ENCODE data around the gene KRT16. TPM values are rescaled to one million over a fixed set of nuclear protein-coding genes. Genes with fewer than 3 reads are reported as not detected.
"Not testable (repeated sequence)": the region's sequence is repeated elsewhere in the genome, so short reads cannot be mapped to it uniquely, and the experiment has no call there.

The KRT16 gene
- total RNA-seq, 1 donor from 2014 or later: 0.79 TPM

GRCh38 chr17:41628073-41628370, 15.5 kb upstream of the KRT16 start:
- not testable (repeated sequence) for FAIRE-seq; H3K4me1 ChIP-seq (ENCODE audit: insufficient read depth, low read length); H3K36me3 ChIP-seq (ENCODE audit: insufficient read depth, low read length); H3K27me3 ChIP-seq (ENCODE audit: insufficient read depth, low read length); H3K27ac Mint-ChIP-seq (ENCODE audit: unreplicated experiment); H3K79me2 ChIP-seq (ENCODE audit: insufficient read depth, low read length); DNase-seq (ENCODE audit: low read depth); H3K36me3 Mint-ChIP-seq (ENCODE audit: low read depth, unreplicated experiment); H3K27ac ChIP-seq (ENCODE audit: low read depth, low read length); H3K4me3 ChIP-seq (ENCODE audit: insufficient read depth, low read depth, low read length); H3K9ac ChIP-seq (ENCODE audit: low read length); H3K4me2 ChIP-seq (ENCODE audit: low read length); H4K20me1 ChIP-seq (ENCODE audit: insufficient read depth, low read length); H3K4me1 Mint-ChIP-seq (ENCODE audit: low read depth, unreplicated experiment); H3K4me3 Mint-ChIP-seq (ENCODE audit: unreplicated experiment); H3K9me3 Mint-ChIP-seq (ENCODE audit: unreplicated experiment); H2AFZ ChIP-seq (ENCODE audit: low read depth, low read length); H3K9me3 ChIP-seq (ENCODE audit: insufficient read depth, low read depth, low read length)
- H3K27me3 Mint-ChIP-seq (ENCODE audit: low read depth, unreplicated experiment): peaks cover 16% of the 10 kb centered on the region

GRCh38 chr17:41627316-41628072, 14.9 kb upstream of the KRT16 start:
- Histone ChIP-seq H2AFZ (ENCODE audit: low read depth, low read length) (no peak overlapping the region), H3K27ac (ENCODE audit: low read depth, low read length) (no peak overlapping the region), H3K4me2 (ENCODE audit: low read length) (no peak overlapping the region), H3K4me3 (ENCODE audit: insufficient read depth, low read depth, low read length) (no peak overlapping the region), H3K27me3 (ENCODE audit: insufficient read depth, low read length) (peaks cover 4% of the 10 kb centered on the region), H3K4me1 (ENCODE audit: insufficient read depth, low read length) (peaks cover 3% of the 10 kb centered on the region), H3K36me3 (ENCODE audit: insufficient read depth, low read length) (no peaks in the 10 kb centered on the region), H4K20me1 (ENCODE audit: insufficient read depth, low read length) (no peaks in the 10 kb centered on the region), H3K9me3 (ENCODE audit: insufficient read depth, low read depth, low read length) (no peaks in the 10 kb centered on the region), H3K79me2 (ENCODE audit: insufficient read depth, low read length) (no peaks in the 10 kb centered on the region), H3K9ac (ENCODE audit: low read length) (no peak overlapping the region)
- Mint-ChIP-seq H3K9me3 (ENCODE audit: unreplicated experiment) (no peaks in the 10 kb centered on the region), H3K4me3 (ENCODE audit: unreplicated experiment) (no peak overlapping the region), H3K27me3 (ENCODE audit: low read depth, unreplicated experiment) (peaks cover 19% of the 10 kb centered on the region), H3K27ac (ENCODE audit: unreplicated experiment) (no peak overlapping the region), H3K4me1 (ENCODE audit: low read depth, unreplicated experiment) (peaks cover 6% of the 10 kb centered on the region), H3K36me3 (ENCODE audit: low read depth, unreplicated experiment) (no peaks in the 10 kb centered on the region)
- DNase-seq (ENCODE audit: low read depth) (no peak), FAIRE-seq (no peak)
- no peak for TF ChIP-seq CTCF (IDR thresholded peaks at IDR 0.05; ENCODE audit: insufficient read depth, low read depth, low read length)
- TF ChIP-seq EZH2 (IDR thresholded peaks at IDR 0.05; ENCODE audit: insufficient read depth, low read length): no peak

DNA sequence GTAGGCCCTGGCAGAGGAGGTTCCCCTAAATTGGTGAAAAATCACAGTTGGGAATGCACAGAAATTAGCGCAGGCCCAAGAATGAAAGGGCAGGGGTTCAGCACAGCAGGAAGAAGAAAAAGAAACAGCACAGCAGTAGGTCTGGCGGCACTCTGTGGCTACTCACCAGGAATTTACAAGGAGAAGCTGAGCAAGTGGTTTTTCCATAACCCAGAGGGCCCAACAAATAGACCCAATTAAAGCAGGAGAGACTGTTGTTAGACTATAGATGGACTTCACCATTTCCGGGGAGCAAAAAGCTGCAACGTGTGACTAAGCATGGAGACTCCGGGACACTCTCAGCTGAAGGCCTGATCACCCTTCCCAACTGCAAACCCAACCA, 14.3 kb upstream of the KRT16 start:
- H3K27me3 ChIP-seq (ENCODE audit: insufficient read depth, low read length); H3K36me3 ChIP-seq (ENCODE audit: insufficient read depth, low read length); H4K20me1 ChIP-seq (ENCODE audit: insufficient read depth, low read length); H3K4me3 ChIP-seq (ENCODE audit: insufficient read depth, low read depth, low read length); H2AFZ ChIP-seq (ENCODE audit: low read depth, low read length); H3K27ac Mint-ChIP-seq (ENCODE audit: unreplicated experiment); H3K4me2 ChIP-seq (ENCODE audit: low read length); H3K27ac ChIP-seq (ENCODE audit: low read depth, low read length); H3K4me1 Mint-ChIP-seq (ENCODE audit: low read depth, unreplicated experiment); FAIRE-seq; DNase-seq (ENCODE audit: low read depth); H3K36me3 Mint-ChIP-seq (ENCODE audit: low read depth, unreplicated experiment); H3K79me2 ChIP-seq (ENCODE audit: insufficient read depth, low read length); H3K9ac ChIP-seq (ENCODE audit: low read length); H3K9me3 Mint-ChIP-seq (ENCODE audit: unreplicated experiment); H3K9me3 ChIP-seq (ENCODE audit: insufficient read depth, low read depth, low read length); H3K4me1 ChIP-seq (ENCODE audit: insufficient read depth, low read length); H3K4me3 Mint-ChIP-seq (ENCODE audit: unreplicated experiment): not testable (repeated sequence)
- H3K27me3 Mint-ChIP-seq (ENCODE audit: low read depth, unreplicated experiment): peaks cover 24% of the 10 kb centered on the region

- H3K9ac ChIP-seq (ENCODE audit: low read length): peak overlapping the region; percentile 6
- H3K36me3 Mint-ChIP-seq (ENCODE audit: low read depth, unreplicated experiment); H2AFZ ChIP-seq (ENCODE audit: low read depth, low read length); H3K27me3 ChIP-seq (ENCODE audit: insufficient read depth, low read length); H3K9me3 ChIP-seq (ENCODE audit: insufficient read depth, low read depth, low read length); H3K27ac Mint-ChIP-seq (ENCODE audit: unreplicated experiment); H3K4me1 ChIP-seq (ENCODE audit: insufficient read depth, low read length); H3K4me1 Mint-ChIP-seq (ENCODE audit: low read depth, unreplicated experiment); H3K9me3 Mint-ChIP-seq (ENCODE audit: unreplicated experiment); H3K4me2 ChIP-seq (ENCODE audit: low read length); H4K20me1 ChIP-seq (ENCODE audit: insufficient read depth, low read length); H3K4me3 Mint-ChIP-seq (ENCODE audit: unreplicated experiment); H3K36me3 ChIP-seq (ENCODE audit: insufficient read depth, low read length); H3K27ac ChIP-seq (ENCODE audit: low read depth, low read length); H3K4me3 ChIP-seq (ENCODE audit: insufficient read depth, low read depth, low read length); DNase-seq (ENCODE audit: low read depth); FAIRE-seq; H3K79me2 ChIP-seq (ENCODE audit: insufficient read depth, low read length): not testable (repeated sequence)
- H3K27me3 Mint-ChIP-seq (ENCODE audit: low read depth, unreplicated experiment): peaks cover 26% of the 10 kb centered on the region
Observed at GRCh38 chr17:41626028-41626913, 13.7 kb upstream of the KRT16 start.
